GM12873 (cell line): ENCODE results near the gene IL31.

Source experiments
- CTCF ChIP-seq: IDR thresholded peaks from 2 replicates; pipeline ENCODE4 v1.5.1; 2012; ENCODE audit warnings: low read depth, mild to moderate bottlenecking, moderate library complexity, low read length, control low read depth; ENCODE audit not compliant: insufficient read depth; ENCODE audit errors: missing control alignments

Gene IL31

GRCh38 chr12:122199484-122200355 is 25.7 kb upstream of the IL31 start:
- no peak for TF ChIP-seq CTCF

GRCh38 chr12:122197612-122197966 is 23.6 kb upstream of the IL31 start:
- no peak for TF ChIP-seq CTCF

GRCh38 chr12:122195405-122195804 is 21.4 kb upstream of the IL31 start:
- no peak for TF ChIP-seq CTCF

- no peak for TF ChIP-seq CTCF
These were observed 20.8 kb upstream of the IL31 start for GRCh38 chr12:122194804-122195203.

- TF ChIP-seq CTCF: no peak
These were observed 18.4 kb upstream of the IL31 start for GRCh38 chr12:122192441-122192840.

- peak; percentile 95 for TF ChIP-seq CTCF
These were observed 17.0 kb upstream of the IL31 start for GRCh38 chr12:122190842-122191668.
